Motor neuron (in vitro differentiated cells): ENCODE results near the gene PCK1. TPM values are rescaled to one million over a fixed set of nuclear protein-coding genes. Genes with fewer than 3 reads are reported as not detected.

Experiments used
- ATAC-seq, 8 experiments: fragments of 200-7000 bp; cut with Tn5 transposase; replicated peaks in 6 of 8; 2 replicates each; pipeline ENCODE4 v1.8.0; 2021; ENCODE audit warnings: mild to moderate bottlenecking in 8 of 8, moderate library complexity in 8 of 8
- H3K27ac ChIP-seq, 2 donors: fragments of 250-450 bp; sonication (Bioruptor Pico); 2 replicates each; pipeline ENCODE4 v1.9.0; 2021; ENCODE audit warnings: antibody characterized with exemption in 2 of 2, mild to moderate bottlenecking in 2 of 2, moderate library complexity in 1 of 2
- H3K4me1 ChIP-seq, 2 donors: fragments of 250-450 bp; sonication (Bioruptor Pico); replicated peaks in 1 of 2; 2 replicates each; pipeline ENCODE4 v1.6.1; 2021; ENCODE audit warnings: antibody characterized with exemption in 2 of 2, mild to moderate bottlenecking in 2 of 2, moderate library complexity in 1 of 2
- H3K4me3 ChIP-seq, 5 donors: fragments of 250-450 bp; sonication (Bioruptor Pico); 2 replicates each; pipeline ENCODE4 v1.9.0; 2021; ENCODE audit warnings: antibody characterized with exemption in 5 of 5, mild to moderate bottlenecking in 5 of 5, moderate library complexity in 4 of 5
- WGBS, 10 experiments: fragments of 450-650 bp; shearing (Covaris generic); methylation state at CpG; one replicate each; pipeline ENCODE4 v1.0.0; 2022; 5-methylcytosine and 5-hydroxymethylcytosine counted together
- in situ Hi-C, 9 experiments: fragments of 400-800 bp; cut with MboI; loops; one replicate each; pipeline ENCODE4 v1.15.0; 2021; ENCODE audit warnings: low sequenced_read_pairs in 9 of 9, low pct_unique_long_range_greater_than_20kb in 2 of 9; ENCODE audit not compliant: unreplicated experiment in 9 of 9
- total RNA-seq, 8 experiments: library from RNA; unstranded; fragments of 300-600 nt; gene quantifications; 2 replicates each; pipeline versions ENCODE4 v1.2.3 to v1.2.4, GENCODE V29; 2022

The PCK1 gene
- total RNA-seq, 8 experiments from 2014 or later: 0.22 to 1.3 (median 0.39) TPM; not detected in 2

DNA sequence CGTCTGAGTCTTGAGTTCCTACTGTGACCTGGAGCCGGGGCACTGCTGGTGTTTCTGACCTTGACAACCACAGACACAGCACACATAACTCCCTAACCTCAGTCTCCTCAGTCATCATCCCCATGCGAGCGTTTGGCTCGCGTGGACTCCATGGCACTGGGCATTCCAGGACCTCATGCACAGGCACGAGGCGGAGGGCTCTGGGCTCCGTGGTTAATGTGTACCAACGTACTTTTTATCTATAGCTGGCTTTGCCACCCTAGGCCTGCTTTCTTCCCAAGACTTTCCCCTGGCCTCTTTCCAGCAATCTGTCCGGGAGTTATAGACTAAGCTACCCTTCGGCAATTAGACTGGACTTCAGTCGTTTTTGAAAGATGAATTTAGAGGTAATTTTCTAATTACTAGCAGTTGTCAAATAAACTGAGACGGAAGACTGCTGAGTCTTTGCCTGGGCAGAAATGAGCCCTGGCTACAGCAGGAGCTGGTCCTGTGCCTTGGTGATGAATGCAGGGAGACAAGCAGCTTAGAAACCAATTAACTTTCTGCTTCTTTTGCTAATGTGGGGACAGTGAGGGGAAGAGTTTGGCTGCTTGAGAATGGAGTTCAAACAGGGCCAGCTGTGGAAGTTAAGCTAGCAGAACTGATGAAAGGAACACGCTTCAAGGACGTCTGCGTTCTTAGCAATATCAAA, 19.9 kb upstream of the PCK1 start:
- peaks cover 20 to 25% of the 10 kb centered on the region in 2 donors for H3K4me1 ChIP-seq
- H3K27ac ChIP-seq: no peak overlapping the region
- WGBS, 10 experiments: 7 to 72% (median 47%) methylated on average over 2 to 14 of the region's 17 CpGs; no CpG with 5 or more reads in 1 of the 10 experiments
- in situ Hi-C loops: no loop called here
- H3K4me3 ChIP-seq: no peak overlapping the region
- peak in 5 of 8 experiments; percentile 29 to 76 (median 40) for ATAC-seq

DNA sequence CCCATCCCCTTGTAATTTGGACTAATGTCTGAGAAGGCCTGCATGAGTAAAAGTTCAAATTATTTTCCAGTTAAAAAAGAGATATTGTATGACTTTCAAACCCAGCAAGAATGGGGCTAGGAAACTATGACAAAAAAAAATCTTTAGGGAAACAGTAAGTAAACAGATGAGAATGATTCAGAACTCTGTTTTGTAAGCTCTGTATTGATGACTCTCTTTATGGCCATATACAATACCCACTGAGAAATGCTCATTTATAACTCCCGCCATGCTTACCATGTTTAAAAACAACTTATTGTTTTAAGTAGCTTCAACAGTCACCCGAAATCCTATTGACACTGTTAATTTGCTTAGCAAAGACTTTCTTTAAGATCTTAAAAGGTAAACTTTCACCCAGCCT, 17.2 kb upstream of the PCK1 start:
- 0 to 83% (median 63%) methylated on average over 1 to 2 of the region's 2 CpGs; no CpG with 5 or more reads in 1 of the 10 experiments for WGBS, 10 experiments
- Histone ChIP-seq H3K4me3 (no peak overlapping the region), H3K27ac (no peak overlapping the region), H3K4me1 (peaks cover 25 to 26% of the 10 kb centered on the region in 2 donors)
- ATAC-seq: no peak
- in situ Hi-C loops: no loop called here

DNA sequence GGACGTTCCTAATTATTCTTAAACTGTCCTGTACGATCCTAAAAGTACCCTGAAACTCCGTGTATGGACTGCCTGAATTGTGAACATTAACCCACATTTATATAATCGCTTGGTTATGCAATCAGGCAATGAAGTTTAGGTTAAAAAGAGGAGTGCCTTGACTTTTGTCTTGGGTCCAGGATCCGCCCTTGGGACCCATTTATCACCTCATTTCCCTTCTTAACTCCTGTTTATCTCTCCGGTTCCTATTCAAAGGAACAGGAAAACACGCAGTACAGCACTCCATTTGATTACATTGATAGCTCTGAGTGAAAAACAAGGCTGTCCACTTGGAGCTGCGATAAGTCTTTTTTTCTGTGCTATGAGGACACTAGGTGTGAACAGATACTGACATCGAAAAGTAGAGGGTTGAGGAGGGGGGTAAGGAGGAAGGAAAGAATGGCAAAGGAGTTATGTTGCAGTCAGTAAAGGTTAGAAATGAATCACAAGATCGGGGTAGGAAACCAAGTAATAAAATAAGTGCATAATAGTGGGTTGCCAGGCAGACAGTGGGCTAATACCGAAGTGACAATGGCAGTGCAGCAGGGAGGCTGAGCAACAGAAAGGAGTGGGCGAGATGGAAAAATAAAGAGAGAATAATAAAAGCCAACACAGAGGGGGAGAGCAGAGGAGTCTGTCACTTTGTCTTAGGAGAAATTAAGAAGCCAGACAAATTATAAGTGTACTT, 15.9 kb upstream of the PCK1 start:
- no peak overlapping the region for H3K4me3 ChIP-seq
- in situ Hi-C loops: no loop called here
- WGBS, 10 experiments: 17 to 67% (median 50%) methylated on average over 3 to 11 of the region's 12 CpGs
- ATAC-seq: peak in 3 of 8 experiments; percentile 28 to 47 (median 42)
- peaks cover 25 to 26% of the 10 kb centered on the region in 2 donors for H3K4me1 ChIP-seq
- H3K27ac ChIP-seq: no peak overlapping the region

DNA sequence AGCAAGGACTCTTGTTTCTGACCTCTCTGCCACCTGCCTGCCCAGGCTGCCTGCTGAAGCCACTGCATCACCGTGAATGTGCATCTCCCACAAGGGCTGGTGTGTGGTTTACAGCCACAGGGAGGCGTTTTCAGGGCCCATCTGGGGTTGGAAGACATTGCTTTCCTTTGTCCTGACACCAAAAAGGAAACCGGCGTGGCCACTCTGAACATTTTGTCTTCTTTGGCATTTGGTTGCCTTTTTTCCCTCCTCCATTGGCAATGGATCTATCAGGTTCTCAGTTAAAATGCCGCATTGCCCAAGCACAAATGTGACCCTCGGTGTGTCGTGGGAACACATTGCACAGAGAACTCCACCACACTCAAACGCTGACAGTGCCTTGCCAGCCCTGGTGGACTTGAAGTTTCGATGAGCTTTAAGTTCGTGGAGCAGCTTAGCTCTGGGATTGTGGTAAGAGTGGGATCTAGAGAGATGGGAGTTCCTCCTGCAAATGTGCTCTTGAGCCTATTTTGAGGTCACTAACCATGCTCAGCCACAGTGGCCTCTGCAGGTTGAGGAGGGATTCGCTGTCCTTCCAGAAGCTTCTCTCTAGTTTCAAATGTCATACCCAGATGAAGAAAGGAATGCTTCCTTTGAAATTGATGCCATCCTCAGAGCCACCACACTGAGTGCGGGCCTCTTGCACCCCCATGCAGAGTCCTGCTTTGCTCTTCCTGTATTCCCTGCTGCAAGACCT, 14.8 kb upstream of the PCK1 start:
- H3K27ac ChIP-seq: no peak overlapping the region
- no peak for ATAC-seq
- in situ Hi-C loops: no loop called here
- 43 to 100% (median 77%) methylated on average over 1 to 8 of the region's 12 CpGs for WGBS, 10 experiments
- peaks cover 20% of the 10 kb centered on the region in 2 donors for H3K4me1 ChIP-seq
- H3K4me3 ChIP-seq: no peak overlapping the region

DNA sequence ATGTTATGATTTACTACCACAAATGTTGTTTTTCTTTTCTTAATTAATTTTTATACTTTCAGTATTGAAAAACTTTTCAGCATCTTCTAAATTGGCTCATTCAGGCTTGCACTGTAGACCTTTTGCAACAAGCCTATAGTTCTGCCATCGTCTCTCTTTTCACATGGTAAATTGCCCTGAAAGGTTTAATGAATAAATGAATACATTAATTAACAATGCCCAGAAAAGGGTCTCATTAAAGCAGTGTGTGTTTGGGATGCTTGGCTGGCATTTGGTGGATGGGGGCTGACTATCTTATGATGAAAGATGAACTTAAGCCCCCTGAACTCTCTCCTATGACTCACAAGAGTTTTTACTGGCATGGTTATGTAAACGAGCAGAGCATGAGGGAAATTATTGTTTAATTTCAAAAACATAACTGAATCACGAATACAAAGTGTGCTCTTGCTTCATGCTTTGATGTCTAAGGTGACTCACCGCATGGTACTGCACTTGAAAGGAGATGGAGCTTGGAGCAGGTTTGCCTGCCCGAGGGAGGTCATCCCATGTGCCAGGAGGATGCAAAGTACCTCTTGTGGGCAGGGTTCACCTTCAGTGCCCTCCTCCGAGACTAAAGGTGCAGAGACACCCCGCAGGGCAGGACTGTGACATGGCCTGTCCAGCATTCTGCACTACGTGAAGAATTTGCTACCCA, 13.8 kb upstream of the PCK1 start:
- peak in 4 of 8 experiments; percentile 25 to 79 (median 55) for ATAC-seq

DNA sequence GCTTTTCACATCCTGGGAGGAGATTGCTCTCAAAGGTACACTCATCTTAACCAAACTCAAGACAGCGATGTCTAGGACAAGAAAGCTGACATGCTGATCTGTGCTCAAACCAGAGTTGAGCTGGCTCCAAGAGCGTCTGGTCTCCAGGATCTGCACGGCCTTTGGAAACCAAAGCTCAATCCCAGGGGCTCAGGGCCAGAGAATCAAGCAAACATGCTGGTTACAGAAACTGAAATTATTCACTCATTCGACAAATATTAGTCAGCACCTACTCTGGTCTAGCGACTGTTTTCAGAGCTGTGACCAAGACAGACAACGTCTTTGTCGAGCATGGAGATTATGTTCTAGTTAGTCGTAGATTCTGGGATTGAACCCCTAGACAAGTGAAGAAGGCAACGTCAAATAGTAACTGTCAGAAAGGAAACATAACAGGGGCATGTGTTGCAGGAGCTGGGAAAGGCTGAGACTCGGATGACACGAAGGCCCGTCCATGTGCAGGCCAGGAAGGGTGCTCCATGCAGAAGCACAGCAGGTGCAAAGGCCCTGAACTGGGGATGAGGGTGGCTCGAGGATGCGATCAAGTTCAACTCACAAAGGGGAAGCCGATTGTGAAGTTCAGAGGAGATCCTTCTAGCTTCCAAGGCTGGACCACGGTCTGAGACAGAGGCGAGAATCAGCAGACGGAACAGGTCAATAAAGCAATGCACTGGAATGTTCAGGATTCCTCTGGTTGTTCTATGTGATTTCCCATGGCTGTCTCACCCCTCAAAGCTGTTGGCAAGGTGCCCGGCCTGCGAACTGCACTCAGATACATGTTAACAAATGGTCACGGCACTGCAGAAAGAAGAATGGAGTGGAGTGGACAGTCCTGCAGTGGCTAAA, 12.5 kb upstream of the PCK1 start:
- Histone ChIP-seq H3K27ac (no peak overlapping the region), H3K4me1 (peaks cover 8 to 16% of the 10 kb centered on the region in 2 donors), H3K4me3 (no peak overlapping the region)
- in situ Hi-C loops: no loop called here
- WGBS, 10 experiments: 0 to 96% (median 85%) methylated on average over 2 to 16 of the region's 21 CpGs; no CpG with 5 or more reads in 1 of the 10 experiments
- ATAC-seq: peak in 5 of 8 experiments; percentile 29 to 71 (median 45)

More for the DNA sequence above, 13.8 kb upstream of the PCK1 start:
- Histone ChIP-seq H3K4me1 (peaks cover 9 to 14% of the 10 kb centered on the region in 2 donors), H3K4me3 (no peak overlapping the region), H3K27ac (no peak overlapping the region)
- WGBS, 10 experiments: 0 to 82% (median 51%) methylated on average over 1 to 7 of the region's 8 CpGs
- in situ Hi-C loops: no loop called here

DNA sequence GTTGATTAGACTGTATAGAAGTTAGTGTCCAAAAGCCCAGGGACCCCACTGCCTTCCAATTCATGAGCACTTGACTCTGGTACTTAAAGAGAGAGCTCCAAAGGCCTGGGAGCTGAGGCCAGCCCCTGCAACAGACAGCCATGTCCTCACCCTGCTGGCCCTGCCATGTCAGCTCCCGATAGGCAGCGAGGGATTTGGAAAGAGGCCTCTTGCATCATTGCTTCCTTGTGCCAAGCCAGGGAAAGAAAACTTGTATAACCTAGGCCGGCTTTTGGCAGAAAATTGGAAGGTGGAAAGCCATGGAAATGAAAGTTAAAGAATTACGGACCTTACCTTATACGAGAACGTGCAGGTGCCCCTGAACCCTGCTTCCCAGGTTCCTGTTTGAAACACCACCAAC, 8.4 kb upstream of the PCK1 start:
- in situ Hi-C loops: no loop called here
- H3K27ac ChIP-seq: no peak overlapping the region
- 50 to 96% (median 84%) methylated on average over 1 to 6 of the region's 6 CpGs; no CpG with 5 or more reads in 2 of the 10 experiments for WGBS, 10 experiments

DNA sequence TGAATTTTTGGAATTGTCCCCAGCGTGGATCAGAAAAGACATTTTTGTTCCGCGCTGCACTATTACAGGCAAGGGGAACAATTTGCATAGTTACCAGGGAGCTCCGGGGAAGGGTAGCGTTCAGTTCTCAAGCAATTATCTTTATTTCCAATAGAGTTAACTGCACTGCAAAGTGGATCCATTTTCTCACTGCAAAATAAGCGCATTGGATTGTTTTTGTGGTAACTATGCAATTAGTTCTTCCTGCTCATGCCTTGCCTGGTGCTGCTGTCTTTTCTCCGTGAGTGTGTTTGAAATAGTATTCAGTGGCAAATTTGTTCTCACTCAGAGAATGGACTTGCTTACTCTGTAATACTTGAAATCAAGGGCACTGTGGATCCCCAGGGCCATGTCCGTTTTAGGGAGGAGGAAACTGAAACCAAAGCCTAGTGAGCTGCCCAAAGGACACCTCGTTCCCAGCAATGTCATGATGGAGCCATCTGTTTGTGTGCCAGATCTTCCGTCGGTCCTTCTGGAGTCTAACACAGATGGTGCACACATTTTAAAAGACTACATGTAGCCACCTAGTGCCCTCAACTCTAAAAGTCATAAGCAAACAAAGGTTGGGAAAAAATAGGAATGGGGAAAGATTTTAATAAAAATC, 7.4 kb upstream of the PCK1 start:
- peaks cover 0 to 2% of the 10 kb centered on the region in 2 donors for H3K4me1 ChIP-seq
- ATAC-seq: peak in 1 of 8 experiments; percentile 18
- no peak overlapping the region for H3K4me3 ChIP-seq
- 2 to 100% (median 86%) methylated on average over 1 to 10 of the region's 11 CpGs; no CpG with 5 or more reads in 1 of the 10 experiments for WGBS, 10 experiments
- in situ Hi-C loops: no loop called here
- no peak overlapping the region for H3K27ac ChIP-seq

More for the DNA sequence above, 8.4 kb upstream of the PCK1 start:
- Histone ChIP-seq H3K4me1 (peaks cover 0 to 2% of the 10 kb centered on the region in 2 donors), H3K4me3 (no peak overlapping the region)
- ATAC-seq: no peak

DNA sequence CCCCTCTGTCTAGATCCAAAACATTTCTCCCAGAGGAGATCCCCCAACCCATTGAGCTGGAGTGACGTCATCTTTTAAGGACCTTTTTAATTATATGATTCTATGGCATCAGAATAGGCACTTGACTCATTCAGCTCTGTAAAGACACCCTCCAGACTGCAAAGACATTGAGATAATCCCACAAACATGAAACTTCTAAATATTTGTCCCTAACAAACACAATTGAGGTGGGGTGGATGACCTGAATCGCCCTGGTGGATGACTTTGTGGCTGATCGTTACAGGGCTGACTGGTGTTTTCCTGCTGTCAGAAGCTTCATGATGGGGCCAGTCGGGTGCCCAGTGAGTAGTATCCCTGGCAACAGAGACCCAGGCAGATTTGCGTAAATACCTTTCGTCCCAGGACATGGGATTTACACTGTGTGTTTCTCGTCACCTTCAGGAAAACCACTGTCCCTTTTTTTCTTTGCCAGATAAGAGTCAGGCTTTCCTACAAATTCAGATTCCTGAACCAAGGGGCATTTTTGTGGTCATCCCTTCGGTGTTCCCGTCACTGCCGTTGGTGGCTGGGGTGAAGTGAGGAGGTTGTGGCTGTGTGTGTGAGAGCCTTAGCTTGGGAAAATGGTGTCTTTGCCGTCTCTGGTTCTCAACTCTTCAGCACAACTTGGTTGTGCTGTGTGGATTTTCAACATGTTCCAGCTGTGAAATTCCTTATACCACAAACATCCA, 5.3 kb upstream of the PCK1 start:
- peaks cover 2% of the 10 kb centered on the region in 2 donors for H3K4me1 ChIP-seq
- WGBS, 10 experiments: 11 to 96% (median 67%) methylated on average over 1 to 7 of the region's 11 CpGs; no CpG with 5 or more reads in 4 of the 10 experiments
- no peak overlapping the region for H3K27ac ChIP-seq
- peak in 2 of 8 experiments; percentile 18 to 72 for ATAC-seq
- H3K4me3 ChIP-seq: no peak overlapping the region
- in situ Hi-C loops: no loop called here

DNA sequence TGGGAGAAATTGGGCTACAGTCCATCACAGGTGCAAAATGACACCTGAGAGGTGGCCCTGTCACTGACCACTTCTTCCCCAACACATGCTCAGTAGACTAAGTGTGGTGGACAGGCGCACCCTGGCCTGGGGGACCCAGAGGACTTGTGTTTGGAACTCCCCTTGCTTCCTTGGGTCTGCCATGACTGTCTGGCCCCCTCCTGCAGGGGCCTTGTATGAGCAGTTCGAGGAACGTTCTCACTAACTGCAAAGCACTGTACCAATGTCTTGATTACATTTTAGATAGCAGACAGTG, 4.0 kb upstream of the PCK1 start:
- no peak for ATAC-seq
- WGBS, 10 experiments: 0 to 93% (median 80%) methylated on average over 1 to 3 of the region's 3 CpGs; no CpG with 5 or more reads in 3 of the 10 experiments
- H3K4me3 ChIP-seq: no peak overlapping the region
- H3K4me1 ChIP-seq: peaks cover 2 to 8% of the 10 kb centered on the region in 2 donors
- no peak overlapping the region for H3K27ac ChIP-seq
- in situ Hi-C loops: no loop called here

DNA sequence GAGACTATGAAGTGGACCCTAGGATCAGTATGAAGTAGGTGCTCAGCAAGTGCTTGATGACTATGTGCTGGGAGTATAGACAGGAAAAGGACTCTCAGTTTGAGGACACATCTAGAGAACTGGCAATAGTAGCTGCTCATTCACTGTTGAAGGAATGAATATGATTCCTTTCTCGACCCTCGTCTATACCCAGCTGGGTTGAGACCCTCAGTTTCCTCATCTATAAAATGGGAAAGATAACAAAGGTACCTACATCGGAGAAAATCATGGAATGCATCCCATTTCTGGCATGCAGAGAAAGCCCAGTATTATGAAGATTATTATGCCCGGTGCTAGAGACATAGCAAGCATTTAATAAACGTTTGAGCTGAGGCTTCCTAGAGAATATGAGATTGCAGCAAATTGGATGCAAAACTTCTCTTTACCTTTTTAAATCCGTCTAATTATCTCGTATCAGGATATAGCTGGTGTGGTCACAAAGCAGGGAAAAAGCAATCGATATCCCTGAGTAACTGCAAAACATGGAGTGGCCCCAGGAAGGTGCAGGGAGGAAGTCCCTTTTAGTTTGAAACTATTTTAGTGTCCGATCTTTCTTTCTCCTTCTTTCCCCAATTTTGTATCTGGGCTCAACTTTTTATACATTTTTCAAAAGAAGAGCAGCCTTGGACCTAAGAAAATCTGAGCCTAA, 2.8 kb upstream of the PCK1 start:
- in situ Hi-C loops: no loop called here
- no peak for ATAC-seq

More for the DNA sequence above, 2.8 kb upstream of the PCK1 start:
- 14 to 78% (median 63%) methylated on average over 1 to 8 of the region's 9 CpGs; no CpG with 5 or more reads in 1 of the 10 experiments for WGBS, 10 experiments
- Histone ChIP-seq H3K27ac (no peak overlapping the region), H3K4me1 (peaks cover 2 to 8% of the 10 kb centered on the region in 2 donors), H3K4me3 (no peak overlapping the region)
